Inflammatory macrophage (primary cell): ENCODE data around the gene PDE6C.

Source experiments
- DNase-seq, 2 donors: peaks; one replicate each; pipeline ENCODE4 v3.0.0-alpha.2; 2020 to 2022
- total RNA-seq, 18 experiments: gene quantifications; one replicate each; lab custom pipeline; 2026; ENCODE audit warnings: mixed read lengths in 6 of 18, inconsistent platforms in 2 of 18; lab: John Stamatoyannopoulos, UW

PDE6C gene
- 0 to 0.16 (median 0.04) reads per million in 18 experiments for total RNA-seq

GRCh38 chr10:93612311-93612710, at the start of gene PDE6C:
PDE6C (plus strand) TSS chr10:93612537; CDS start chr10:93612726, 189 bp downstream.
- no peak for DNase-seq

DNA sequence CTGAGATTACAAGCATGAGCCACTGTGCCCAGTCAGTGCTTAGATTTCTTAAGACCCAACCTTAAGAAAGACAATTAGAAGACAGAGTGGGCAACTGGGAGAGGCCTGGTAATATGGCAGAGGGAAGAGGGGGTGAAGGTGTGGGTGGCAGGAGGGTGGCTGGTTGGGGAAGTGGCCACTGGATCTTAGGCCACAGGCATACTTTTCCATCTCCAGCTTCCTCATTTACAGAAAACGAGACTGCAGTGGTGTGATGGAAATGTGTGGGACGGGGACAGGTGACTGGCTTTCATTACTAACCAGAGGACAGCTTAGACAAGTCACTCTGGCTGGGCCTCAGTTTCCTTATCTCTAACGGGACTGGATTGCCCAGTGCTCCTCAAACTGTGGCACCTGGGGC, 46.9 kb upstream of the PDE6C start:
- peak; percentile 91 to 93 for DNase-seq

DNA sequence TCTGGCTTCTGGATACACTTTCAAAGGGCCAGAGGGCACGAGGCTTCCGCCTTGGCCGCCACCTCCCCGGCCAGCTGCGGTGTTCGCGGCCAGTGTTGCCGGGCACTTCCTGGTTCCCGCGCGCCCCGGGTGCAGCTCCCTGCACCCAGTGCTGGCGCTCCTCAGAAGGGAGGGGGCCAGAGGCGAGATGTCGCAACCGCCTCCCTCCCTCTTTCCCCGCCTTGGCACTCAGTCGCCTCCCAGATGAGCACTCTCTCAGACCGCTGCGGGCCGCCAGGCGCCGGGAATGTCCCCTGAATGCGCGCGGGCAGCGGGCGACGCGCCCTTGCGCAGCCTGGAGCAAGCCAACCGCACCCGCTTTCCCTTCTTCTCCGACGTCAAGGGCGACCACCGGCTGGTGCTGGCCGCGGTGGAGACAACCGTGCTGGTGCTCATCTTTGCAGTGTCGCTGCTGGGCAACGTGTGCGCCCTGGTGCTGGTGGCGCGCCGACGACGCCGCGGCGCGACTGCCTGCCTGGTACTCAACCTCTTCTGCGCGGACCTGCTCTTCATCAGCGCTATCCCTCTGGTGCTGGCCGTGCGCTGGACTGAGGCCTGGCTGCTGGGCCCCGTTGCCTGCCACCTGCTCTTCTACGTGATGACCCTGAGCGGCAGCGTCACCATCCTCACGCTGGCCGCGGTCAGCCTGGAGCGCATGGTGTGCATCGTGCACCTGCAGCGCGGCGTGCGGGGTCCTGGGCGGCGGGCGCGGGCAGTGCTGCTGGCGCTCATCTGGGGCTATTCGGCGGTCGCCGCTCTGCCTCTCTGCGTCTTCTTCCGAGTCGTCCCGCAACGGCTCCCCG, 45.7 kb upstream of the PDE6C start, which contains the start of gene FFAR4:
TSS of gene FFAR4 (plus strand) at position 231 of the 842 bp plus-strand sequence. CDS start at position 287, 56 bp downstream.
- peak; percentile 65 to 83 for DNase-seq

DNA sequence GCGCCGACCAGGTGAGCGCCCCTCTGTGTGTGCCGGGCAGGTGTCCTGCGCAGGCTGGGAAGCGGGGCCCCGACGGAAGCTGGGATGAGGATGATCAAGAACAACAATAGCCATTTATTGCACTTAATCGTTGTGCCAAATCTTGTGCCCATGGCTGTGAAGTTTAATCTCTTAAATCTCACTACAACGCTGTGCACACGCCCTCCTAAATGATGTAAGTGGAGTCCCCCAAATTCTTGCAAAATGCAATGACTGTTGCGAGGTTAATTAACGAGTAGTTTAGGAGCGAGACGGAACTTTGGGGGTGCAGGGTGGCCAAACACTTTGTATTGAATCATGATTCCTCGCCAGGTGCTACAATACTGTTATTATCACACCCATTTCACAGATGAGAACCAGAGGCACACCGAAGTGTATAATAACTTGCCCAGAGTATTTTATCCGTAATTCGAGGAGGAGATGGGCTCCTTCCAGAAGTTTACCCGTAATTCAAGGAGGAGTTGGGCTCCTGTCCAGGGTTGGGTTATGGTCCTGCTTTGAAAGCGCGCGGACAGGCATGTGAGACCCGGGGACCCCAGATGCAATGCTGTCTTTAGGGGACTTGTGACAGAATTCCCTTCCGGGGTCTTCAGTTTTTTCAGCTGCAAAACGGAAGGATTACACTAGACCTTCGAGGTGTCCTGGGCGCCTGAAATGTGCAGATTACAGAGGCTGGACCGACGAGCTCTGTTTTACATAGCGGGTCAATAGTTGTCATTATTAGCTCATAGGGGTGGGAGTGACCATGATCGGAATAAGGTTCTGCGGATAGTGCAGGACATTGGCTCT, 44.8 kb upstream of the PDE6C start:
- DNase-seq: peak in 1 of 2 donors; percentile 22

DNA sequence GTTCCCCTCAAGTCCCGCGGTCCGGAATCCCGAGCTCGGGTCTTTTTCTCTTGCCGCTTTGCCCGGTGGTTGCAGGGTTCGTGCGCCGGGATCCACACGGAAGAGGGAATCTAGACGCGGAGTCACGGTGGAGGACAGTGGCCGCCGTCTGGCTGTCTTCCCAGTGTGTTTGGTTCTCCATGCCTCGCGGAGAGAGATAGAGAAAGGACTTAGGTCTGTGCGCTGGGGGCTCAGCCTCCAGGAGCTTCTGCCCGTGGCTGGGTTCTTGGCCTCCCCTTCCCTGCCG, 44.3 kb upstream of the PDE6C start:
- DNase-seq: no peak

- DNase-seq: no peak
Measured at GRCh38 chr10:93570383-93570782, 42.0 kb upstream of the PDE6C start.

- DNase-seq: no peak
Measured at GRCh38 chr10:93572606-93573005, 39.7 kb upstream of the PDE6C start.

DNA sequence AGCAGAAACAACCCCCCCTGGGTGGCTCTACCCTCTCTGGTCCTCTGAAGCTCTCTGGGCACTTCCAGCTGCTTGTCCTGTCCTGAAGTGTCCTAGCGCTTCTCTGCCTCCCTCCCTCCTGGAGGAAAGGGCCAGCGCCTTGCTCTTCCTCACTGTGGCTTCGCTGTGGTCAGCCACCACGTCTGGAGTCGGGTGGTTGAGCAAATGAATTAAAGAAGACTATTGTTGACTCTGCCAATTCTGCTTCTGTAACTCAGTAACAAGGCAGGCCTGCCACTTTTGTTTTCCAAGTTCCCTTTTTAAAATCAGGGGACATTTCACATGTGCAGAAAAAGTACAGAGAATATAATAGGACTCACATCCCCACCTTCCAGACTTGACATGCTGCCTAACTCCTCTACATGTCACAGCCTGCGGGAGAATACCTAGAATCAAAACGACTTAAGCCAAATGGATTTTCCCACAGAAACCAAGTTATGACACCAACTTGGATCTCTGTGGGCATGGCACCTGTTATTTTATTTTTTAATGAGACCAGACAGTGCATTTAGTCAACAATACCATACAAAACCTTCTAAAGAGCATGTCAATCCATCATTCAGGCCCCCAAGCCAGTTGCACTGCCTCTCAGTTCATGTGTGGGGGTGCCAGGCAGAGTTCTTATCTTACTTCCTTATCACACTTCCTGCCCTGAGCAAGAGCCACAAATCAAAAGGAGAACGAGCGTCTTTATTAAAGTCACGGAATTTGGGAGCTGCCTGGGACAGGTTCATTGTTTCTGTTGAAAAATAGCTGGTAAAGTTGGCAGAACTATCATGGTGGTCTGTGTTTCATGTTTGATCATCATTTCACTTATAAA, 39.1 kb upstream of the PDE6C start:
- DNase-seq: peak; percentile 84 to 89

DNA sequence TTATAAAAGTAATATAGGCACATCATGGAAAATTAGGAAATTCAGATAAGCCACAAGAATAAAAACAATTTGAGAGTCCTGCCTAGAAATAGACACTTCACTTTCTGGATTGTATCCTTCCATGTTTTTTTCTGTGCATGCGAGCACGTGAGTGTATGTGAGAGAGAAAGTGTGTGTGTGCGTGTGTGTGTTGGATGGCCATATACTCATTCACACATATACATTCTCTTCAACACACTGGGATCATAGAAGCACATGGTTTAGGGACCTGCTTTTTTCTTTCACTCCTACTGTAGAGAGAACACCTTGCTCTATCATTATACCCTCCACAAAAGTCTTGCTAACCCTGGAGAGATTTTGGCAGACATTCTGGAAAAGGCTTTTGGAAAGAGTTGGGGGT, 38.4 kb upstream of the PDE6C start:
- no peak for DNase-seq

GRCh38 chr10:93576888-93577287, 35.4 kb upstream of the PDE6C start:
- DNase-seq: no peak

DNA sequence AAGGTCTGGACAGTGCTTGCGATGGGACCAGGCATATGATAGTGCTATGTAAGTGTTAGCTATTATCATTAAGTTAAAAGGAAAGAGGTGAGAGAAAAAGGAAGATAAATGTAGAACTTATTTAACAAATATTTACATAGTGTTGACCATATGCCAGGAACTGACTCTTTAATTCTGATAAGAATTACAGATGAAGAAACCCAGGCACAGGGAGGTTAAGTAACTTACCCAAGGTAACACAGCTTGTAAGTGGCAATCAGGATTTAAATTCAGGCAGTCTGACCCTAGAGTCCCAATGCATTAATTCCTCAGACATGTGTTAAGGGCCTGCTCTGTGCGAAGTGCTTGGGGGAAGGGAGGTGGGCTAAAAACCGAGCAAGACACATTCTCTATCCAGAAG, 34.8 kb upstream of the PDE6C start:
- DNase-seq: no peak

- no peak for DNase-seq
Measured at GRCh38 chr10:93579089-93579488, 33.2 kb upstream of the PDE6C start.

DNA sequence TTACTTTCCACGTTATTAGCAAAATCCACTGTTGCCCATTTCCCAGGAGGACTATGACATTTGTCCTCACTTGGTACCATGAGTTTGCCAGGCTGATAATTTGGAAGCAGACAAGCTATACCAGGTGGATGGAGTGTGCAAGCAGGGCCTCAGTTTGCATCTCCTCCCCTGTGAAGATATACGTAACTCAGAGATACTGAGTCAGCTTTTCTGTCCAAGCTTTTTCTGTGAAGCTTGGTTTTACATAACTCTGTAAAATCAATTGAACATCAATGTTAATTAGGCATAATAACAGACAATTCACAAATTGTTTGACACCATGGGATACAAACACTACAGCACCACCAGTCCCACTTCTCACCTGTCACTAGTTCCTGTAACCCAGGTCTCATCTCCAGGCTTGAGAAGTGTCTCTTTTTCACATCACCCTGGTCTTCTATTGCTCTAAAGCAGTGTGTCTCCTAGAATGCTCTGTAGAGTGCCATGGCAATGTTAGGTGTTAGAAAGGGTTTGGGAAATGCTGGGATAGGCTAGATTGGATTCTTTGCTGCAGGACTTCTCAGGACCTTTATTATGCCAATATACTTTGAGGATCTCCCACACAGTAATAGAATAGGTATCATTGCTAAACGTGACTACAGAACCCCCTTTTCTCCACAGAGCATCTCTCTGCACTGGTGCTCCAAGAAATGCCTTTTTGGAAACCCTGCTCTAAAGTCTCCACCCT, 32.2 kb upstream of the PDE6C start:
- no peak for DNase-seq

GRCh38 chr10:93580828-93581227, 31.5 kb upstream of the PDE6C start:
- no peak for DNase-seq

DNA sequence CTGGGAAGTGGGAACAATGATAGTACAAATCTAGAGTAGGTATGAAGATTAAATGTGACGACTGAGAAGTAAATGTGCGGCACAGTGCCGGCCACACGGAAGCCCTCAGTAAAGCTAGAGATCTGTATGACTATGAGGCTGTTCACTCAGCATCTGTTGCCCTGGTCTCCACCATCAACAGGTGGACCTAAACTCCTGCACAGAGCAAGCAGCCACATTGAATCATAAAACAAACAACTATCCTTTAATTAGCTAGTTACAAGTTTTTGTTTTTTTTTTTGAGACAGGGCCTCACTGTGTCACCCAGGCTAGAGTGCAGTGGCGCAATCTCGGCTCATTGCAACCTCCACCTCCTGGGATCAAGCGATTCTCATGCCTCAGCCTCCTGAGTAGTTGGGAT, 27.9 kb upstream of the PDE6C start:
- no peak for DNase-seq

DNA sequence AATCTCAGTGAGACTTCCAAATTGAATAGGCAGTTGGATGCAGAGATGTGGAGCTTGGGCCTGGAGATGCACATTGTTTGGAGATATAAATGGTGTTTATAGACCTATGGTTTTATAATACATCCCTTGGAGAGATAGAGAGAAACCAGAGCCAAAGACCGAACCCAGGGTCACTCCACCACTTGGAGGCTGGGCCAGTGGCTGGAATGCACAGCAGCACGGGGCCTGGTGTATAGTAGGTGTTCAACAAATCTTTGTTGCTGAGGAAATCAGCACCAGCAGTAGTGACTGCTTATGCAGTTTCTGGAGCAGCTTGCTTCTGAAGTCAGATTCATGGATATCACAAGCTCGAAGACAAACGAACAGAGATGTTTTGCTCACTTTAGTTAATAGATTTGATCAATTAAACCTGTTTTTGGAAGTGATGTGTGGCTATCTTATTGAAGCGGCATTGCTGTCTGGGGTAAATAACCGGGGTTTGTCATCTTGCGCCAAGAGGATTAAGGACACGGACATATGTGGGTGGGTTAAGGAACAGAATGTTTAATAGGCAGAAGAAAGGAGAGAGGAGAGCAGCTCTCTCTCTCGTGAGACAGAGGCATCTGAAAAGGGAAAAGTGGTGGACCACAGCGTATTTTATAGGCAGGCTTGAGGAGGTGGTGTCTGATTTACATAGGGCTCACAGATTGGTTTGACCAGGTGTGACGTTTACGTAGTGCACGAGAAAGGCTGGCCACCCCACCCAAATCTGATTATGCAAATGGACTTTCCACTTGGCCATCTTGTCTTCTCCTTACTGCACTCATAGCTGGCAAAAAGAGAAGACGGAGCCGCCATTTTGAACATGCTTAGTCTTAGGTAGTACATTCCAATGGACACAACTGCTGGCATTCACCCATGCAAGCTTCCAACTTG, 22.4 kb upstream of the PDE6C start:
- no peak for DNase-seq

DNA sequence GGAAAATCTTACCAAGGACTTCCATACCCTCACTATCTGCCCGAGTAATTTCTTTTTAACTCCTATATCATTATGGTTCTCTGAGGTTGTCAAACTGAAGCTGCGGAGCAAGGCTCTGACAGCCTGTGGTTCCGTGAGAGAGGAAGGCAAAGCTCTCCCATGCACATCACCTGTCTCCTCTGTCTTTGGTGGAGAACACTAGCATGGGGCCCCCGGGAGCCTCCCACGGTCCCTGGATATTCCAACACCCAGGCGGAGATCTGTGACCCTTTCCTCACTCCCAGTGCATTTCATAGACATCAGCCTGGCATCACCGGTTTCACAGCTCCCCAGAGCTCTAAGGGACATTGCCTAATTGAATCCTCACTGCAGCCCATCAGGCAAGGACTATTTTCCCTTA, 21.7 kb upstream of the PDE6C start:
- DNase-seq: no peak

DNA sequence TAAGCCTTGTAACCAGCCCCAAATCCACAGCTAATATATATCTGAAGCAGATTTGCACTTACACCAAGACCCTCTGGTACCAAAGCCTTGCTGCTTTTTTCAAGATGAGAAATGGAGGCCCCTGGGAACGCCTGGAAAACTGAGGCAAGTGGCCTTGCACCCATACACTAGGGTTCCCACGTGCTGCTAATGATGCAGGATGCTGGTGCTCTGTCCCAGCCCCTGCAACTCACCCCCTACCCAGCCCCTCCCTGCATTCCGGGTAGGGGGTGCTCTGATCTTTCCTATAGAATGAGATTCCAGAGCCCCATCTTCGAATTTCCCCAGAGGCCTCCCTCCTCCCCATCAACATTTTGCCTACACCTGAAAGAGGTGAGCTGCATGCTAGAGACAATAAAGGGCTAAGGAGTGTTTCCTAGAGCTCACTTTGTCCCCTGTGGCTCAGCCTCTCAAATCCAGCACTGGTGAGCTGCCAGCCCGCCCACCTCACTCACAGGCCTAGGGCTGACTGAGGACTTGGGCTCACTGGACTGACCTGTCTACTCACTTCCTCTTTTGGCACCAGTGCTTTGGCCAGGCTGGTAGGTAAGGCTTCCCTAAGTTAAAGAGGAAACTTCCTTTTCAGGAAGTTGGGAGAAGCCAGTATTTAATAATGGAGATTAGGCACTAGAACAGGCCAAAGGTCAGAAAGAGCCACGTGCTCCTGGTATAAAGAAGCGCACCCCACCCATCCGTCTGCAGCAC, 21.1 kb upstream of the PDE6C start:
- peak; percentile 55 to 65 for DNase-seq

DNA sequence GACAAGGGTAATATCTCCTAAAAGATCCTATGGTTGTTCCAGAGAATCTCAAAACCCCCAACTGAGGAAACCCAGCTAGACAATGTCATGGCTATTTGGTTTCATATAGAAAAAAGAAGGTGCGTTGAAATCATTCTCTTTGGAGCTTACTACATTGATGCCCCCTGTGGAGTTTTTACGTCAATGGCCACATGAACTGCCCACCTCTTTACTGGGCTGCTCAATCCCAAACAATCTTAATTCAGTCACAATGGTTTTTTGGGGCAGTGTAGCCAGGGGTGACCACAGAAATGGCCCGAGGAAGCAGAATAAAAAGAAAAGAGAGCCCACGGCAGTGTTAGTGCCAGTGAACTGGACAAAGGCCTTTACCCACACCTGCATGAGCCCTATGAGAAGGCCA, 19.1 kb upstream of the PDE6C start:
- DNase-seq: no peak

- no peak for DNase-seq
Measured at GRCh38 chr10:93593749-93594148, 18.6 kb upstream of the PDE6C start.
